Stimulated activated naive CD4-positive, alpha-beta T cell (primary cell): ENCODE results near the gene TPBGL.
A peak's percentile ranks its signal among the peaks of the same experiment; 100 is the strongest.
"Not testable (repeated sequence)": the region's sequence is repeated elsewhere in the genome, so short reads cannot be mapped to it uniquely, and the experiment has no call there.

Experiments
- DNase-seq, 6 experiments: peaks; one replicate each; lab custom pipeline; 2025; lab: John Stamatoyannopoulos, UW

The TPBGL gene

GRCh38 chr11:75272821-75273301 lies 32.3 kb downstream of the TPBGL start:
- no peak for DNase-seq

GRCh38 chr11:75273411-75274391 lies 33.1 kb downstream of the TPBGL start:
- no peak for DNase-seq

- DNase-seq: not testable (repeated sequence)
Observed at GRCh38 chr11:75274716-75275115, 34.1 kb downstream of the TPBGL start.

- peak; percentile 46 to 80 (median 66) for DNase-seq
Observed at GRCh38 chr11:75275581-75275980, 35.0 kb downstream of the TPBGL start.

GRCh38 chr11:75276186-75276585 lies 35.6 kb downstream of the TPBGL start:
- DNase-seq: peak in 1 of 6 experiments; percentile 34

- no peak for DNase-seq
Observed at GRCh38 chr11:75276686-75277085, 36.1 kb downstream of the TPBGL start.

- no peak for DNase-seq
Observed at GRCh38 chr11:75277211-75277805, 36.7 kb downstream of the TPBGL start.

- DNase-seq: no peak
Observed at GRCh38 chr11:75277991-75278790, 37.6 kb downstream of the TPBGL start.

GRCh38 chr11:75279273-75279672 lies 38.7 kb downstream of the TPBGL start:
- DNase-seq: no peak

GRCh38 chr11:75280227-75280701 lies 39.7 kb downstream of the TPBGL start:
- DNase-seq: peak; percentile 42 to 85 (median 59)

GRCh38 chr11:75280770-75281468 lies 40.3 kb downstream of the TPBGL start:
- no peak for DNase-seq

- no peak for DNase-seq
Observed at GRCh38 chr11:75281469-75282095, 41.0 kb downstream of the TPBGL start.

GRCh38 chr11:75283391-75283931 lies 42.9 kb downstream of the TPBGL start:
- DNase-seq: no peak

- DNase-seq: no peak
Observed at GRCh38 chr11:75285776-75286360, 45.3 kb downstream of the TPBGL start.

- DNase-seq: no peak
Observed at GRCh38 chr11:75286826-75287465, 46.4 kb downstream of the TPBGL start.

GRCh38 chr11:75287579-75287978 lies 47.0 kb downstream of the TPBGL start:
- no peak for DNase-seq

- no peak for DNase-seq
Observed at GRCh38 chr11:75289511-75289760, 48.9 kb downstream of the TPBGL start.

- DNase-seq: no peak
Observed at GRCh38 chr11:75289919-75290318, 49.3 kb downstream of the TPBGL start.

GRCh38 chr11:75291741-75292140 lies 51.2 kb downstream of the TPBGL start:
- DNase-seq: no peak

GRCh38 chr11:75292943-75293342 lies 52.4 kb downstream of the TPBGL start:
- DNase-seq: no peak
